Natural killer cell (primary cell): ENCODE results near the gene MICOS13. TPM values are rescaled to one million over a fixed set of nuclear protein-coding genes. Genes with fewer than 3 reads are reported as not detected.
"Not testable (repeated sequence)": the region's sequence is repeated elsewhere in the genome, so short reads cannot be mapped to it uniquely, and the experiment has no call there.

Source experiments
- ATAC-seq, 3 donors: fragments of 150-1000 bp in 2 of 3; fragments of 200-7000 bp in 1 of 3; cut with Tn5 transposase; 1 replicate in 1 of 3; 2 replicates in 2 of 3; pipeline ENCODE4 v1.10.0; 2021; ENCODE audit warnings: mild to moderate bottlenecking in 2 of 3, moderate library complexity in 2 of 3
- DNase-seq, 2 donors: peaks; one replicate each; pipeline versions ENCODE4 v3.0.0 to v3.0.0-alpha.2; 2013 to 2021; ENCODE audit warnings: mixed read lengths in 1 of 2
- H3K27ac ChIP-seq: one replicate; pipeline ENCODE4 v1.5.1; 2013; ENCODE audit warnings: mild to moderate bottlenecking, low read length
- H3K27me3 ChIP-seq: one replicate; pipeline ENCODE4 v1.6.1; 2013; ENCODE audit warnings: low read length; ENCODE audit not compliant: control insufficient read depth, insufficient read depth
- H3K36me3 ChIP-seq: one replicate; pipeline ENCODE4 v1.6.1; 2013; ENCODE audit warnings: low read length; ENCODE audit not compliant: control insufficient read depth, insufficient read depth
- H3K4me1 ChIP-seq: one replicate; pipeline ENCODE4 v1.6.1; 2013; ENCODE audit warnings: low read length; ENCODE audit not compliant: control insufficient read depth, insufficient read depth
- H3K4me3 ChIP-seq: one replicate; pipeline ENCODE4 v1.5.1; 2013; ENCODE audit warnings: low read length
- H3K9me3 ChIP-seq: one replicate; pipeline ENCODE4 v1.6.1; 2013; ENCODE audit warnings: low read length; ENCODE audit not compliant: control insufficient read depth, insufficient read depth
- H3K27ac Mint-ChIP-seq, 2 donors: one replicate each; pipeline ENCODE4 v1.8.0; 2022; ENCODE audit warnings: mild to moderate bottlenecking in 2 of 2, mixed read lengths in 2 of 2, moderate library complexity in 1 of 2
- H3K27me3 Mint-ChIP-seq, 2 donors: one replicate each; pipeline ENCODE4 v1.8.0; 2022; ENCODE audit warnings: low read depth in 2 of 2, mixed read lengths in 2 of 2
- H3K36me3 Mint-ChIP-seq: one replicate; pipeline ENCODE4 v1.8.0; 2022; ENCODE audit warnings: mixed read lengths
- H3K4me1 Mint-ChIP-seq, 2 donors: one replicate each; pipeline ENCODE4 v1.8.0; 2022; ENCODE audit warnings: mixed read lengths in 2 of 2
- H3K4me3 Mint-ChIP-seq: one replicate; pipeline ENCODE4 v1.8.0; 2022; ENCODE audit warnings: mild to moderate bottlenecking, moderate library complexity, mixed read lengths
- H3K9me3 Mint-ChIP-seq, 2 donors: one replicate each; pipeline ENCODE4 v1.8.0; 2022; ENCODE audit warnings: mixed read lengths in 2 of 2
- whole genome bisulfite sequencing: methylation state at CpG from one replicate; pipeline ENCODE4 v1.1.7; 2013; ENCODE audit warnings: missing lambda C conversion rate; ENCODE audit not compliant: insufficient coverage; 5-methylcytosine and 5-hydroxymethylcytosine counted together
- intact Hi-C: fragments of 100-400 bp; cut with micrococcal nuclease; formaldehyde crosslinking; loops from one replicate; pipeline ENCODE4 v1.14.2; 2022
- total RNA-seq, 4 donors: library from RNA; stranded (reverse); fragments of 120-200 nt in 1 of 4; gene quantifications; one replicate each; pipeline versions ENCODE4 v1.2.3 to v1.2.4, GENCODE V29; 2013 to 2022
- TF ChIP-seq, protein P1 (sequence below): fragments of 200-600 bp; IDR thresholded peaks from one replicate; pipeline ENCODE4 v1.8.0; 2022; ENCODE audit warnings: antibody characterized with exemption

Gene MICOS13
- total RNA-seq, 3 donors from 2014 or later (not counting 1 experiment from before 2014, with no cell fraction given): 17.7 to 27.7 (median 25.1) TPM

DNA sequence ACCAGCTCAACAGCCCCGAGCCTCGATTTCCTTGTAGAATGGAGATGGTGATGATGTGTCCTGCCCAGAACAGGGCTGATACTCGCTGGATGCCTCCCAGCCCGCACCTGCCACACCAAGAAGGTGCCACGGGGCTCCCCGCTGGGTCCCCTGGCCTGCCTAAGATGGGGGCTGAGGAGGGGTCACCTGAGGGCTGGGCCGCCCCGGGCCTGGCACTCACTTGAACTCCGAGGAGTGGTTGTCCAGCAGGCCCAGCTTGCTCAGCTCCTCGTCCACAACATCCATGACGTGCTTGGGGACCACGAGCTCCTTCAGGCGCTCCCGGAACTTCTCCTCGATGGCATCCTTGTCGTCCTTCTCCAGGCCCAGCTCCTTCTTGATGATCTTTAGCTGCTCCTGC lies 25.2 kb upstream of the MICOS13 start:
- TF ChIP-seq, protein P1, sequence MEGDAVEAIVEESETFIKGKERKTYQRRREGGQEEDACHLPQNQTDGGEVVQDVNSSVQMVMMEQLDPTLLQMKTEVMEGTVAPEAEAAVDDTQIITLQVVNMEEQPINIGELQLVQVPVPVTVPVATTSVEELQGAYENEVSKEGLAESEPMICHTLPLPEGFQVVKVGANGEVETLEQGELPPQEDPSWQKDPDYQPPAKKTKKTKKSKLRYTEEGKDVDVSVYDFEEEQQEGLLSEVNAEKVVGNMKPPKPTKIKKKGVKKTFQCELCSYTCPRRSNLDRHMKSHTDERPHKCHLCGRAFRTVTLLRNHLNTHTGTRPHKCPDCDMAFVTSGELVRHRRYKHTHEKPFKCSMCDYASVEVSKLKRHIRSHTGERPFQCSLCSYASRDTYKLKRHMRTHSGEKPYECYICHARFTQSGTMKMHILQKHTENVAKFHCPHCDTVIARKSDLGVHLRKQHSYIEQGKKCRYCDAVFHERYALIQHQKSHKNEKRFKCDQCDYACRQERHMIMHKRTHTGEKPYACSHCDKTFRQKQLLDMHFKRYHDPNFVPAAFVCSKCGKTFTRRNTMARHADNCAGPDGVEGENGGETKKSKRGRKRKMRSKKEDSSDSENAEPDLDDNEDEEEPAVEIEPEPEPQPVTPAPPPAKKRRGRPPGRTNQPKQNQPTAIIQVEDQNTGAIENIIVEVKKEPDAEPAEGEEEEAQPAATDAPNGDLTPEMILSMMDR: no peak

DNA sequence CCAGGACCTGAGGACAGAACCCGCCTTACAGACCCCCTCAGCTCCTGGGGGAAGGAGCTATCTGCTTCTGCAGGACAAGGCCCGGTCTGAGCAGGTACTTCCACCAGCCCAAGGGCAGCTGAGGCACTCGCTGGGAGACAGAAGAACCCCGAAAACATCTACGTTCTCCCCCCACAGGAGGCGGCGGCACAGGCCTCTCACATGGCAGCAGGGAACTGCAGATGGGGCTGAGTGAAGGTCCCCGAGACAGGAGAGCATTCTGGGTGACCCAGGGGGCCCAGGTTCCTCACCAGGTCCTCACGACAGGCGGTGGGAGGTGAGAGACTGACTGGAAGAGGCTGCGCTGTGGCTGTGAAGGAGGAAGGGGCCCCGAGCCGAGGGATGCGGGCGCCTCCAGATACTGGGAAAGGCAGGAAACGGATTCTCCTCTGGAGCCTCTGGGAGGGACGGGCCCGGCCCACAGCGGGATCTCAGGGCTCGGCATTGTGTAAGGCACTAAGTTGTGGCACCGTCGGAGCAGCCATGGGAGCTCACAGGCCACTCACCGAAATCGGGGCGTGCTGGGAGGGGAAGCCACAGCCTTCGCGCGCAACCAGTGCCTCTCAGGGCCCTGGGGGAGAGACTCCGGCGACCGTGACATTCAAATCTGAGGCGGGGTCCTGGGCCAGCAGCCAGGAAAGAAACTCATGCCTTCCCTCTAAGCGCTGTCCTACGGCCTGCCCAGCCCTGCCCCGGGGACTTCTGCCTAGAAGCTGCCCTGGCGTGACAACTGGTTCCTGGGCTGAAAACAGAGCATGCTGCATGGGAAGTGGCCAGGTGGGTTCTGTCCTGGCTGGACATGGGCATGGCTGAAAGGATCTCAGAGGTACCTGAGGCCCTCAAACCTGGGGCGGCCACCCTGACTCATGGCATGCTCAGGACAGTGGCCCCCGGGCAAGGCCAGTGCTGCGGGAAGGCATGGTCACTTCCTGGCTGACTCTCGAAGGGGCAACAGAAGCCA lies 23.8 kb upstream of the MICOS13 start:
- Mint-ChIP-seq H3K9me3 (no peaks in the 10 kb centered on the region), H3K36me3 (no peaks in the 10 kb centered on the region), H3K27me3 (no peaks in the 10 kb centered on the region), H3K4me3 (no peak overlapping the region), H3K27ac (no peak overlapping the region), H3K4me1 (peaks cover 0 to 5% of the 10 kb centered on the region in 2 donors)
- DNase-seq: peak in 1 of 2 donors; percentile 1
- Histone ChIP-seq H3K4me3 (no peak overlapping the region), H3K27me3 (no peaks in the 10 kb centered on the region), H3K27ac (no peak overlapping the region), H3K36me3 (peaks cover 52% of the 10 kb centered on the region), H3K9me3 (no peaks in the 10 kb centered on the region), H3K4me1 (no peaks in the 10 kb centered on the region)
- no peak for ATAC-seq
- TF ChIP-seq, protein P1: no peak
- intact Hi-C loops: no loop called here
- 97% methylated on average over 40 of the region's 40 CpGs for WGBS

More for the DNA sequence above, 25.2 kb upstream of the MICOS13 start:
- Mint-ChIP-seq H3K27ac (no peak overlapping the region), H3K27me3 (no peaks in the 10 kb centered on the region), H3K36me3 (no peaks in the 10 kb centered on the region), H3K4me3 (no peak overlapping the region), H3K4me1 (peaks cover 0 to 5% of the 10 kb centered on the region in 2 donors), H3K9me3 (no peaks in the 10 kb centered on the region)
- no peak overlapping the region for H3K27ac ChIP-seq
- no peaks in the 10 kb centered on the region for H3K9me3 ChIP-seq
- no peaks in the 10 kb centered on the region for H3K27me3 ChIP-seq
- peak in 1 of 2 donors; percentile 5 for DNase-seq
- H3K4me3 ChIP-seq: no peak overlapping the region
- no peaks in the 10 kb centered on the region for H3K4me1 ChIP-seq
- ATAC-seq: no peak
- intact Hi-C loops: no loop called here
- peaks cover 51% of the 10 kb centered on the region for H3K36me3 ChIP-seq
- 91% methylated on average over 16 of the region's 16 CpGs for WGBS

DNA sequence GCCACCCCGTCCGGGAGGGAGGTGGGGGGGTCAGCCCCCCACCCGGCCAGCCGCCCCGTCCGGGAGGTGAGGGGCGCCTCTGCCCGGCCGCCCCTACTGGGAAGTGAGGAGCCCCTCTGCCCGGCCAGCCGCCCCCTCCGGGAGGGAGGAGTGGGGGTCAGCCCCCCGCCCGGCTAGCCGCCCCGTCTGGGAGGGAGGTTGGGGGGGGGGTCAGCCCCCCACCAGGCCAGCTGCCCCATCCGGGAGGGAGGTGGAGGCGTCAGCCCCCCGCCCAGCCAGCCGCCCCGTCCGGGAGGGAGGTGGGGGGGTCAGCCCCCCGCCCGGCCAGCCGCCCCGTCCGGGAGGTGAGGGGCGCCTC lies 21.7 kb upstream of the MICOS13 start:
- H3K4me1 ChIP-seq, H3K9me3 Mint-ChIP-seq, ATAC-seq, H3K27ac Mint-ChIP-seq, H3K27me3 ChIP-seq, H3K4me3 Mint-ChIP-seq, H3K9me3 ChIP-seq, H3K4me3 ChIP-seq, H3K27ac ChIP-seq, H3K4me1 Mint-ChIP-seq, DNase-seq, H3K27me3 Mint-ChIP-seq, intact Hi-C loops, H3K36me3 Mint-ChIP-seq: not testable (repeated sequence)
- 87% methylated on average over 10 of the region's 28 CpGs for WGBS
- peaks cover 47% of the 10 kb centered on the region for H3K36me3 ChIP-seq

DNA sequence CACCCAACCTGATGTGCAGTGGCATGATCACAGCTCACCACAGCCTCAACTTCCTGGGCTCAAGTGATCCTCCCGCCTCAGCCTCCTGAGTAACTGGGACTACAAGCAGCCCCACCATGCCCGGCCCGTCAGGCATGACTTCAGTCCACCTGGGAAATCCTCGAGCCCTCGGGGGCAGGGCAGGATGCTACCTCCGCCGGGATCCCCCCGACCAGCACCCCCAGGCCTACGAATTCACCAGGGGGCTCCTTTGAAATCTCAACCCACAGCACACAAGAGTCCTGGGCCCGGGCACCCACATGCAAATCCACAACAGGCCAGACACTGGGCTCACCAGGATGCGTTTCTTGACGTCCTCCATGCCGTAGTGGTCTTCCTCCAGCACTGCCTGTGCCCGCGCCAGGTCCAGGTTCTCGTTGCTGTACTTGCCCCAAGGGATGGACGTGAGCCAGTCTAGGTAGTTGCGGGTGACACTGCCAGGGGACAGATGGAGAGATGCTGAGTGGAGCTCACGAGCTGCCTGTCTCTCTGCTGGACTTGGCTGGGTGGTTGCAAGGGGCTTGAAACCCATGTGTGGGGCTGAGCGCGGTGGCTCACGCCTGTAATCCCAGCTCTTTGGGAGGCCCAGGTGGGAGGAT lies 20.3 kb upstream of the MICOS13 start:
- H3K36me3 ChIP-seq: peaks cover 48% of the 10 kb centered on the region

More for the DNA sequence above, 20.3 kb upstream of the MICOS13 start:
- Histone ChIP-seq H3K27ac (no peak overlapping the region), H3K4me3 (no peak overlapping the region), H3K4me1 (no peaks in the 10 kb centered on the region), H3K9me3 (no peaks in the 10 kb centered on the region), H3K27me3 (no peaks in the 10 kb centered on the region)
- Mint-ChIP-seq H3K4me1 (peaks cover 0 to 5% of the 10 kb centered on the region in 2 donors), H3K9me3 (no peaks in the 10 kb centered on the region), H3K27me3 (no peaks in the 10 kb centered on the region), H3K27ac (no peak overlapping the region), H3K4me3 (no peak overlapping the region), H3K36me3 (no peaks in the 10 kb centered on the region)
- WGBS: 96% methylated on average over 22 of the region's 22 CpGs
- intact Hi-C loops: no loop called here
- TF ChIP-seq, protein P1: no peak
- DNase-seq (no peak), ATAC-seq (no peak)
